Uterus (tissue), 4 donors: ENCODE results near the gene PTPRD. TPM values are rescaled to one million over a fixed set of nuclear protein-coding genes. Genes with fewer than 3 reads are reported as not detected.

ENCODE experiments used
- DNase-seq, 2 donors: peaks; one replicate each; pipeline ENCODE4 v3.0.0-alpha.2; 2019 to 2020
- H3K27ac ChIP-seq, 2 donors: fragments of 200-600 bp; sonication (generic); 1 replicate in 1 of 2; 2 replicates in 1 of 2; pipeline ENCODE4 v1.5.1; 2016 to 2018
- H3K27me3 ChIP-seq, 2 donors: fragments of 200-600 bp; sonication (generic); one replicate each; pipeline ENCODE4 v1.5.1; 2018 to 2019; ENCODE audit warnings: control low read depth in 1 of 2
- H3K36me3 ChIP-seq, 2 donors: fragments of 200-600 bp; sonication (generic); one replicate each; pipeline ENCODE4 v1.5.1; 2019; ENCODE audit warnings: control low read depth in 1 of 2
- H3K4me1 ChIP-seq, 2 donors: fragments of 200-600 bp; sonication (generic); one replicate each; pipeline ENCODE4 v1.5.1; 2018 to 2019; ENCODE audit warnings: control low read depth in 1 of 2
- H3K4me3 ChIP-seq, 2 donors: fragments of 200-600 bp; sonication (generic); 1 replicate in 1 of 2; 2 replicates in 1 of 2; pipeline ENCODE4 v1.5.1; 2018 to 2019; ENCODE audit warnings: mild to moderate bottlenecking in 1 of 2
- H3K9me3 ChIP-seq, 2 donors: fragments of 200-600 bp; sonication (generic); one replicate each; pipeline ENCODE4 v1.5.1; 2019; ENCODE audit warnings: control low read depth in 1 of 2
- POLR2A ChIP-seq, 2 donors: fragments of 450-650 bp; IDR thresholded peaks; one replicate each; pipeline ENCODE4 v1.6.1; 2016; ENCODE audit warnings: antibody characterized with exemption in 2 of 2, mild to moderate bottlenecking in 1 of 2, moderate library complexity in 1 of 2
- intact Hi-C: fragments of 100-400 bp; cut with DNase I; formaldehyde crosslinking; loops from one replicate; pipeline ENCODE4 v1.15.1; 2023; ENCODE audit warnings: low total_unique reads
- total RNA-seq, 4 donors: library from RNA; depleted of rRNA in 3 of 4; stranded (reverse); fragments of >200 nt in 3 of 4; gene quantifications; one replicate each; pipeline versions ENCODE4 v1.1.0 to v1.2.4, GENCODE V29; 2014 to 2023
- TF ChIP-seq, protein P1 (sequence below), 4 experiments: fragments of 200-600 bp in 2 of 4; fragments of 450-650 bp in 2 of 4; sonication (generic) in 2 of 4; IDR thresholded peaks; one replicate each; pipeline ENCODE4 v1.5.1; 2016 to 2019; ENCODE audit warnings: antibody characterized with exemption in 4 of 4, mild to moderate bottlenecking in 2 of 4, moderate library complexity in 1 of 4
- donor health status: DM: yes; HTN: yes; CAD: no.

The PTPRD gene
- total RNA-seq, 4 donors from 2014 or later = 1.2 to 136 (median 26.4) TPM

DNA sequence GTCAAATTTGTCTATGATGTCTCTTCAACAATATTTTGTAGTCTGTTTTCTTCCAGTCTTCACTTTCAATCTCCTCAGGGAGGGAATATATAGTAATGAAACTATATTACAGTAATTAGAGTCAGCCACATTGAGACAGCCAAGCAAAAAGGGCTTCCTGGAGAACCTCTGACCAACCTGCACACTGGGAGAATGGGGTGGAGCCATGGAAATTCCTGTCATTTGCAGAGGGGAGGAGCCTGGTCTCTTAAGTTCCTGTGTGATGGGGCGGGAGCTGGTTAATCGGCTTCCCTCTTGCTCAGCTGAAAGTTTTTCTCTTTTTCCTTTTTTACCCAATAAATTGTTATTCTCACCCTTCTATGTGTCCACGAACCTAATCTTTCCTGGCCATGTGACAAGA, 1220.0 kb downstream of the PTPRD start:
- no peaks in the 10 kb centered on the region for H3K36me3 ChIP-seq
- no peak overlapping the region for H3K27ac ChIP-seq
- H3K9me3 ChIP-seq = no peaks in the 10 kb centered on the region
- no peak overlapping the region for H3K4me3 ChIP-seq
- no peak for DNase-seq
- TF ChIP-seq POLR2A (IDR thresholded peaks at IDR 0.05) = no peak
- TF ChIP-seq, protein P1, sequence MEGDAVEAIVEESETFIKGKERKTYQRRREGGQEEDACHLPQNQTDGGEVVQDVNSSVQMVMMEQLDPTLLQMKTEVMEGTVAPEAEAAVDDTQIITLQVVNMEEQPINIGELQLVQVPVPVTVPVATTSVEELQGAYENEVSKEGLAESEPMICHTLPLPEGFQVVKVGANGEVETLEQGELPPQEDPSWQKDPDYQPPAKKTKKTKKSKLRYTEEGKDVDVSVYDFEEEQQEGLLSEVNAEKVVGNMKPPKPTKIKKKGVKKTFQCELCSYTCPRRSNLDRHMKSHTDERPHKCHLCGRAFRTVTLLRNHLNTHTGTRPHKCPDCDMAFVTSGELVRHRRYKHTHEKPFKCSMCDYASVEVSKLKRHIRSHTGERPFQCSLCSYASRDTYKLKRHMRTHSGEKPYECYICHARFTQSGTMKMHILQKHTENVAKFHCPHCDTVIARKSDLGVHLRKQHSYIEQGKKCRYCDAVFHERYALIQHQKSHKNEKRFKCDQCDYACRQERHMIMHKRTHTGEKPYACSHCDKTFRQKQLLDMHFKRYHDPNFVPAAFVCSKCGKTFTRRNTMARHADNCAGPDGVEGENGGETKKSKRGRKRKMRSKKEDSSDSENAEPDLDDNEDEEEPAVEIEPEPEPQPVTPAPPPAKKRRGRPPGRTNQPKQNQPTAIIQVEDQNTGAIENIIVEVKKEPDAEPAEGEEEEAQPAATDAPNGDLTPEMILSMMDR (IDR thresholded peaks at IDR 0.05) = no peak
- no peaks in the 10 kb centered on the region for H3K27me3 ChIP-seq
- intact Hi-C loops = no loop called here
- no peaks in the 10 kb centered on the region for H3K4me1 ChIP-seq

DNA sequence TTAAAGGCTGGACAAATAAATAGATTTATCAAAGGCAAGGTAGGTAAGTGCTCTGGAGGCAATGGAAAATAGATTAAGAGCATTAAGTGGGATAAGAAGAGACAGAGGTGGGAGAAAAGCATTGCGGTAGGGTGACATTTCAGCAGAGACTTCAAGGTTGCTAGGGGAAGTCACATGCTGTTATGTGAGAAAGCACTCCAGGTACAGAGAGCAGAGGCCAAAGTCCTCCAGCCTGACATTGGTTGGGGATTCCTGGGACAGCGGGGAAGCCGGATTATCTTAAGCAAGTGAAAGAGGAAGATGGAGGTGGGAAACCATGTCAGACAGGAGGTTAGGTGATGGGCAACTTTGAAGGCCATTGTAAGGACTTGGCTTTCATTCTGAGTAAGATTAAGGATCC, 1222.9 kb downstream of the PTPRD start:
- TF ChIP-seq, protein P1 (IDR thresholded peaks at IDR 0.05) = no peak
- TF ChIP-seq POLR2A (IDR thresholded peaks at IDR 0.05) = no peak
- intact Hi-C loops = no loop called here
- no peak overlapping the region for H3K4me3 ChIP-seq

DNA sequence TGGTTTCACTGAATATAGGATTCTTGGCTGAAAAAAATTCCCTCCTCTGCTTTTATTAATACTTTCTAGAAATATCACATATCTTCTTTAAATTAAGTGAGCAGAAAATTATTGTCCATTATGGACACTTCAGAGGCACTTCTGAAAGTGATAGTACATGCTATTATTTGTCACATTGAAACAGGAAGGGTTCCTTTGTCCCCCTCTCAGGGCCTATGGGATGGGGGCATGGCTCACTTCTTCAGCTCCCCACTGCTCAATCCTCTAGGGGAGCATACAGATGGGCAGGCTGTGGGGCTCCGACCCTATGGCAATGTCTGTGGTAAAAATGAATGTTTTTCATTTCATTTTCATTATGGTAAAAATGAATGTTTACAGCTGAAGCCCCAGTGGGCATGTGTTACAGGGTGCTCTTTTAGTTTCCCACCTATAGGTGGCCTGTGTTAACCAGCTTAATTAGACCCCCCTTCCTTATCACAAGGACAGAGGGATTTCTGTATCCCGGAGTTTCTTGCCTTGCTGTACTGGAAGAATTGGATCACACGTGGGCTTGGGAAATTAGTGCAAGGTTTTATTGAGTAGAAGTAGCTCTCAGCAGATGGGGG, 1225.2 kb downstream of the PTPRD start:
- H3K36me3 ChIP-seq = no peaks in the 10 kb centered on the region
- no peaks in the 10 kb centered on the region for H3K4me1 ChIP-seq
- H3K27me3 ChIP-seq = no peaks in the 10 kb centered on the region
- TF ChIP-seq POLR2A (IDR thresholded peaks at IDR 0.05) = no peak
- TF ChIP-seq, protein P1 (IDR thresholded peaks at IDR 0.05) = no peak
- intact Hi-C loops = no loop called here
- H3K9me3 ChIP-seq = no peaks in the 10 kb centered on the region
- H3K27ac ChIP-seq = no peak overlapping the region
- DNase-seq = no peak
- H3K4me3 ChIP-seq = no peak overlapping the region

More for the DNA sequence above, 1222.9 kb downstream of the PTPRD start:
- no peaks in the 10 kb centered on the region for H3K4me1 ChIP-seq
- H3K36me3 ChIP-seq = no peaks in the 10 kb centered on the region
- H3K27me3 ChIP-seq = no peaks in the 10 kb centered on the region
- H3K27ac ChIP-seq = no peak overlapping the region
- no peaks in the 10 kb centered on the region for H3K9me3 ChIP-seq
- DNase-seq = no peak

DNA sequence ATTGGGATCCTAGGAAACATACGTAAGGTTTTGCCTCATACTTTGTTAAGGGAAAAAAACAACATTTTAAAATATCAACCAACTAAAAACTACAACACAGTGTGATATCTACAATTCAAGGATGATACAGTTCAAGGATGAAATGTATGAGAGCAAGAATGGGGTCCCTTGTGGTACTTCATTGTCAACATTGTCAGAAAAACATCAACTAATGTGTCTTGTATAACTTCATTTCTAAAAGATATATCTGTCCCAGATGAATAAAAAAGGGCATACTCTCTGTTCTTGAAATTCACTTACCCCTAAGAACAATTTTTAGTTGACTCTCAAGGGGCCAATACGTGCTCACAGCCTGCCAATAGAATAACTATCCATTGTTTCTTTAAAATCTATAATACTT, 1250.5 kb downstream of the PTPRD start:
- Histone ChIP-seq H3K27ac (no peak overlapping the region), H3K4me3 (no peak overlapping the region), H3K4me1 (no peaks in the 10 kb centered on the region), H3K27me3 (no peaks in the 10 kb centered on the region), H3K36me3 (no peaks in the 10 kb centered on the region), H3K9me3 (no peaks in the 10 kb centered on the region)
- TF ChIP-seq, protein P1 (IDR thresholded peaks at IDR 0.05) = no peak
- no peak for TF ChIP-seq POLR2A (IDR thresholded peaks at IDR 0.05)
- intact Hi-C loops = no loop called here
- no peak for DNase-seq

DNA sequence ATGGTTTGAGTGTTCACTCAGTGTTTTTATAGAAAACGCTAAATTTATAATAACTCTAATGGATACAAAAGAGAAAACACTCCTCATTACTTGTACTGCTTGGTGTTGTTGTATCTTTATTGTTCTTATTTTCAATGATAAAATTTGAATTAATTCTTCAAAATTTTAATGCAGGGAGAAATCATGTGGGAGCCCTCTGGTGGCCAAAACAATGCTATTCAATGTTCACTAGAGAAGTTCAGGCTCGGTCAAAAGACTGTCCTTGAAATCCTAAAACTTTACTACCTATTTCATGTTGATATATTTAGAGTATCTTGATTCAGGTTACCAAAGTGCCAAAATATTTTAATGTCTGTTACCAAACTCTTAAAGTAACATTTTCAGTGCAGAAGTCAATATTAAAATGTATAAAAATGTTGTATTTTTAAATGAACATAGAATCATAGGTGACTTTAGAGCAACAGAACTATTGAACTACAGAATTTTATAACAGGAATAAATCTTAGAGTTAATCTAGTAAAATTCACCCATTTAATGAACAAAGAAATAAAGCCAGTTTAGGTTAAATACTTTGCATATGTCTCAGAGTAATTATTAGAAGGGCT, 1259.8 kb downstream of the PTPRD start:
- Histone ChIP-seq H3K4me1 (no peaks in the 10 kb centered on the region), H3K27me3 (no peaks in the 10 kb centered on the region), H3K9me3 (no peaks in the 10 kb centered on the region), H3K27ac (no peak overlapping the region), H3K36me3 (no peaks in the 10 kb centered on the region), H3K4me3 (no peak overlapping the region)
- intact Hi-C loops = no loop called here
- TF ChIP-seq, protein P1 (IDR thresholded peaks at IDR 0.05) = peak in 1 of 4 experiments; percentile 9
- TF ChIP-seq POLR2A (IDR thresholded peaks at IDR 0.05) = no peak
- DNase-seq = no peak
